H54 (cell line): ENCODE data around the gene GALNT9.

ENCODE experiments used
- DNase-seq: peaks from one replicate; pipeline ENCODE4 v3.0.0; 2011; ENCODE audit warnings: low spot score, mixed read lengths; ENCODE audit not compliant: insufficient read length
- FAIRE-seq: peaks from 3 replicates; lab custom pipeline; 2011; peaks lifted over from hg19 to GRCh38; lab: Jason Lieb, UNC
- POLR2A ChIP-seq: IDR thresholded peaks from 2 replicates; pipeline ENCODE4 v1.6.1; 2011; ENCODE audit warnings: low read depth, mild to moderate bottlenecking, low read length

GALNT9 gene

GRCh38 chr12:132320767-132321211 is 8.6 kb downstream of the GALNT9 start:
- TF ChIP-seq POLR2A = no peak
- DNase-seq = no peak
- no peak for FAIRE-seq

DNA sequence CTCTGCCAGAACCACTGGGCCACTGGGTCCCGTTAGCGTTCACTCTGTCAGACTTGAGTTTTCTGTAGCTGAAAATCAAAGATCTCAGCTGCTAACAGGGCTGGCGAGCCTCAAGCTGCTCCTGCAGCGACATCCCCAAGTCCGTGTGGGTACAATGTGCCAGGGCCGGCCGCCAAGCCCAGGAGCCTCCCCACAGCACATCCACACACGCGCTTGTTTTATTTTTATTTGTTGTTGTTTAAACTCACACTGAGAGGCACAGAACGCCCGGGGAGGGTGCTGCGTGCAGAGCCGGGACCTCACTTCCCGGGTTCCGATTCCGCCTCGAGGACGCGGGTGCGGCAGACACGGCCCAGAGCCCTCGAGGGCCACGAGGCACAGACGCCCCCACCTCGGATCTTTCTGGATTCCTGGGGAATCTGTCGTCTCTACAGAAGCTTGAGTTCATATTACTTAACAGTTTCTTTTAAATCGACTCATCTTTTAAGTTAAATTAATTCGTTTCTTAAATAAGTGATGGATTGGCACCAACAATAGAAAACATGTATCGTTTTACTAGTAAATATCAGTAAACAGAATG is 9.3 kb downstream of the GALNT9 start:
- TF ChIP-seq POLR2A = no peak
- FAIRE-seq = no peak
- no peak for DNase-seq

GRCh38 chr12:132319359-132319950 is 9.9 kb downstream of the GALNT9 start:
- no peak for TF ChIP-seq POLR2A
- FAIRE-seq (no peak), DNase-seq (no peak)

GRCh38 chr12:132318618-132319033 is 10.8 kb downstream of the GALNT9 start:
- FAIRE-seq (no peak), DNase-seq (no peak)
- TF ChIP-seq POLR2A = no peak

- no peak for FAIRE-seq
- TF ChIP-seq POLR2A = no peak
- DNase-seq = no peak
Measured at GRCh38 chr12:132318135-132318534, 11.3 kb downstream of the GALNT9 start.

DNA sequence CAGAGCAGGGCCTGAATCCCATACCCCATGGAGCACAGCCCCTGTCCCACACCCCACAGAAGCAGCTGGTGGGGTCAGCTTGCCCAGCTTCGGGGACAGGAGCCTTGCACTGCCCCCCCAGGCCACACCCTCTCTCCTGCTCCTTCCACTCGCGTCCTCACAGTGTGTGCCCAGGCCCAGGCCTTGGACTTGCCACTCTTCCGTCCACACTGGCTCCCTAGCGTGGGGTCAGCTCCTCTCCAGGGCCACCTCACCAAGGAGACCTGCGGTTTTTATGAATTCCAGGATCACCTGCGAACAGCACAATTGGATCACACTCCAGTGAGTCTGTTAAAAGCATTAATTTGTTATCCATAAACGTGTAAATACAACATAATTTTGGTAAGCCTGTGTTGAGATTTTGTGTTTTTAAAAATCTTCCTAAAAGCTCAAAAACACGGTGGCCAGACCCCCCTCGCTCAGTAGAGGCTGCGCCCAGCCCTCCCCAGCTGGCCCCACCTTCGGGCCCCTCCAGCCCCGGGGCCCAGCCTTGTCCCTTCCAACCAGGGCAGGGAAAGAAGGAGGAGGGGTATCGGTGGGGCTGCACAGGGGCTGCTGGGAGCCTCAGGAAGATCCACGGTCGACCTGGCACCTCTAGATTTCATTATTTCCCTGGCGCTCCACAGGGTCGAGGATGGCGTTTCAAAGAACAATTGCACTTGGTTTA is 12.0 kb downstream of the GALNT9 start:
- DNase-seq = no peak
- TF ChIP-seq POLR2A = no peak
- no peak for FAIRE-seq

GRCh38 chr12:132316497-132317232 is 12.7 kb downstream of the GALNT9 start:
- DNase-seq (no peak), FAIRE-seq (no peak)
- TF ChIP-seq POLR2A = no peak

- FAIRE-seq (no peak), DNase-seq (no peak)
- TF ChIP-seq POLR2A = no peak
Measured at GRCh38 chr12:132315951-132316350, 13.4 kb downstream of the GALNT9 start.

- no peak for TF ChIP-seq POLR2A
- DNase-seq (no peak), FAIRE-seq (no peak)
Measured at GRCh38 chr12:132315507-132315906, 13.9 kb downstream of the GALNT9 start.

- DNase-seq = no peak
- FAIRE-seq = no peak
- no peak for TF ChIP-seq POLR2A
Measured at GRCh38 chr12:132314516-132315233, 14.7 kb downstream of the GALNT9 start.

DNA sequence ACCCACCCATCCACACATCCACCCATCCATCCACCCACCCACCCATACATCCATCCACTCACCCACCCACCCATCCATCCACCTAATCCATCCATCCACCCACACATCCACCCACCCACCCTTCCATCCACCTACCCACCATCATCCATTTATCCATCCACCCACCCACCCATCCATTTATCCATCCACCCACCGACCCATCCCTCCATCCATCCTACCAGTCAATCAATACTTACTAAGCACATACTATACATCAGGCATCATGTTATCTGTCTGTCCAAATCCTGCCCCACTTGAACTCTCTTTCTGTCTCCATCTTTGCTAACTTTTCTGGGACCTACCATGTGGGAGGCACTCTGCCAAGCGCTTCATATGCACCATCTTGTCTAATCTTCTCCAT is 15.4 kb downstream of the GALNT9 start:
- no peak for FAIRE-seq
- no peak for TF ChIP-seq POLR2A
- no peak for DNase-seq

DNA sequence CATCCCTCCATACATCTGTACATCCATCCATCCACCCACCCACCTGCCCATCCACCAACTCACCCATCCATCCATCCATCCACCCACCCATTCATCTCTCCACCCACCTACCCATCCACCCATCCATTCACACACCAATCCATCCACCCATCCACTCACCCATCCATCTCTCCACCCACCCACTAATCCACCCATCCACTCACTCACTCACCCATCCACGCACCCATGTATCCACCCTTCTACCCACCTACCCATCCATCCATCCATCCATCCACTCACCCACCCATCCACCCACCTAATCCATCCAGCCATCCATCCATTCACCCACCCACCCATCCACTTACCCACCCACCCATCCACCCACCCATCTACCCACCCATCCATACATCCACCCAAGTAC is 16.2 kb downstream of the GALNT9 start:
- DNase-seq (no peak), FAIRE-seq (no peak)
- TF ChIP-seq POLR2A = no peak

DNA sequence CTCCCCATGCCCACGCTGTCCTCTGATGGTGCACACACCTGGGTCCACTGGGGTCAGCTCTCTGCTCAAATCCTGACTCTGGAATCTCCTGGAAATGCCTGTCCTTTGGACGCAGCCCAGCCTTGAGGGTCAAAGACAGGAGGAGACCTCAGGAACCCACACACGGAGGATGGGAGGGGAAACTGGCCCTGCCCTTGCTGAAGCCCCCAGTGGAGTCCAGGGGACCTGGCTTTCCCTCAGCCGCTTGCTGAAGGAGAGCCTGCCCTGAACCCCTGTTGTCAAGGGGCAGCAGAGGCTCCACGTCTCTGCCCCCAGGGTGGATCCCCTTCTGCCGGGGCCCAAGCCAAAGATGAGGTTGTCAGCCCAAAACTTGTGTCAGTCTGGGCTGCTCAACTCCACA is 16.9 kb downstream of the GALNT9 start:
- DNase-seq = no peak
- FAIRE-seq = no peak
- no peak for TF ChIP-seq POLR2A
